Epithelial cell of esophagus (primary cell): ENCODE measurements around the gene FBXL19.

Source experiments
- DNase-seq: peaks from one replicate; pipeline ENCODE4 v3.0.0; 2010; ENCODE audit warnings: low read depth
- H3K4me3 ChIP-seq: 2 replicates; pipeline ENCODE4 v1.5.1; 2011; ENCODE audit warnings: mild to moderate bottlenecking, low read length, control low read depth
- CTCF ChIP-seq: IDR thresholded peaks from 2 replicates; pipeline ENCODE4 v1.5.1; 2011; ENCODE audit warnings: low read depth, mild to moderate bottlenecking, low read length, control low read depth, inconsistent platforms; ENCODE audit not compliant: insufficient read depth; ENCODE audit errors: missing control alignments

Gene FBXL19

GRCh38 chr16:30895627-30896260, 27.6 kb upstream of the FBXL19 start:
- no peak for TF ChIP-seq CTCF
- no peak for DNase-seq
- peak overlapping the region; percentile 48 for H3K4me3 ChIP-seq

- H3K4me3 ChIP-seq: peak within 1 kb of the TSS; percentile 48
- TF ChIP-seq CTCF: no peak
- peak; percentile 76 for DNase-seq
Observed at GRCh38 chr16:30896261-30896888, 27.0 kb upstream of the FBXL19 start, which contains the start of gene CTF1. CTF1 (plus strand) TSS chr16:30896614; CDS start chr16:30896644, 30 bp downstream.

- peak overlapping the region; percentile 48 for H3K4me3 ChIP-seq
- TF ChIP-seq CTCF: no peak
- DNase-seq: peak; percentile 94
Observed at GRCh38 chr16:30896889-30897733, 26.3 kb upstream of the FBXL19 start.

GRCh38 chr16:30899794-30900193, 23.6 kb upstream of the FBXL19 start:
- no peak for DNase-seq
- no peak overlapping the region for H3K4me3 ChIP-seq
- TF ChIP-seq CTCF: no peak

- no peak overlapping the region for H3K4me3 ChIP-seq
- DNase-seq: no peak
- TF ChIP-seq CTCF: no peak
Observed at GRCh38 chr16:30900588-30900987, 22.8 kb upstream of the FBXL19 start.

GRCh38 chr16:30901201-30902028, 22.0 kb upstream of the FBXL19 start:
- TF ChIP-seq CTCF: no peak
- no peak for DNase-seq
- H3K4me3 ChIP-seq: peak overlapping the region; percentile 28
